Stimulated activated CD8-positive, alpha-beta memory T cell treated with anti-CD3 and anti-CD28 coated beads, Interleukin-12 subunit alpha, Interleukin-12 subunit beta, amount 100 ng/mL, for 1 hour (primary cell): ENCODE data around the gene SPEG.

Source experiments
- DNase-seq: peaks from one replicate; pipeline ENCODE4 v3.0.0-alpha.2; 2020; ENCODE audit warnings: low read depth

Gene SPEG

DNA sequence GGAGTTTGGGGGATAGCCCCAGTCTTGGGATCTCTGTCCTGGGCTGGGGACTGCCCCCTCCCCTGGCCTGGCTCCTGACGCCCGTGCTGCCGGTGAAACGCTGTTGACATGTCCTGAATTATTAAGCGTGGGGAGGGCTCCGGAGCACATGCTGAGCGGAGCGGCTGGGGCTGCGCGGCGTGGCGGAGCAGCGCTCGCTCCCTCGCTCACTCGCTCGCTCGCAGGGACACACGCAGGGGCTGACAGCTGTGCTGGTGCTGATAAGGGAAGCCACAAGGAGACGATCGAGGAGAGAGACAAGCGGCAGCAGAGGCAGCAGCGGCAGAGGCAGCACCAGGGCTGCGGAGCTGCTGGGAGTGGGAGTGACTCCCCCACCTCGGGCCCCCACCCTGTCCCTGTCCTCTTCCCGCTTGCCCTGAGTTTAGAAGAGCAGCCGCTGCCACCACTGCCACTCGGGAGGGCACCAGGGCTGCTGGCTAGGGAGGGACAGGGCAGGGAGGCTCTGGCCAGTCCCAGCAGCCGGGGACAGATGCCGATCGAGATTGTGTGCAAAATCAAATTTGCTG lies 79.6 kb downstream of the SPEG start, which contains the start of gene ASIC4:
Gene ASIC4, plus strand, starts transcription at position 287 of the 566 bp plus-strand sequence. Its CDS starts 243 bp downstream, at position 530.
- no peak for DNase-seq

DNA sequence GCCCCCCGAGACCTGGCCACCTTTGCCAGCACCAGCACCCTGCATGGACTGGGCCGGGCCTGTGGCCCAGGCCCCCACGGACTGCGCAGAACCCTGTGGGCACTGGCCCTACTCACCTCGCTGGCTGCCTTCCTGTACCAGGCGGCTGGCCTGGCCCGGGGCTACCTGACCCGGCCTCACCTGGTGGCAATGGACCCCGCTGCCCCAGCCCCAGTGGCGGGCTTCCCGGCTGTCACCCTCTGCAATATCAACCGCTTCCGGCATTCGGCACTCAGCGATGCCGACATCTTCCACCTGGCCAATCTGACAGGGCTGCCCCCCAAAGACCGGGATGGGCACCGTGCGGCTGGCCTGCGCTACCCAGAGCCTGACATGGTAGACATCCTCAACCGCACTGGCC lies 80.2 kb downstream of the SPEG start:
- no peak for DNase-seq

- no peak for DNase-seq
Observed at GRCh38 chr2:219515874-219516629, 81.4 kb downstream of the SPEG start.

- no peak for DNase-seq
Observed at GRCh38 chr2:219516888-219517287, 82.2 kb downstream of the SPEG start.

DNA sequence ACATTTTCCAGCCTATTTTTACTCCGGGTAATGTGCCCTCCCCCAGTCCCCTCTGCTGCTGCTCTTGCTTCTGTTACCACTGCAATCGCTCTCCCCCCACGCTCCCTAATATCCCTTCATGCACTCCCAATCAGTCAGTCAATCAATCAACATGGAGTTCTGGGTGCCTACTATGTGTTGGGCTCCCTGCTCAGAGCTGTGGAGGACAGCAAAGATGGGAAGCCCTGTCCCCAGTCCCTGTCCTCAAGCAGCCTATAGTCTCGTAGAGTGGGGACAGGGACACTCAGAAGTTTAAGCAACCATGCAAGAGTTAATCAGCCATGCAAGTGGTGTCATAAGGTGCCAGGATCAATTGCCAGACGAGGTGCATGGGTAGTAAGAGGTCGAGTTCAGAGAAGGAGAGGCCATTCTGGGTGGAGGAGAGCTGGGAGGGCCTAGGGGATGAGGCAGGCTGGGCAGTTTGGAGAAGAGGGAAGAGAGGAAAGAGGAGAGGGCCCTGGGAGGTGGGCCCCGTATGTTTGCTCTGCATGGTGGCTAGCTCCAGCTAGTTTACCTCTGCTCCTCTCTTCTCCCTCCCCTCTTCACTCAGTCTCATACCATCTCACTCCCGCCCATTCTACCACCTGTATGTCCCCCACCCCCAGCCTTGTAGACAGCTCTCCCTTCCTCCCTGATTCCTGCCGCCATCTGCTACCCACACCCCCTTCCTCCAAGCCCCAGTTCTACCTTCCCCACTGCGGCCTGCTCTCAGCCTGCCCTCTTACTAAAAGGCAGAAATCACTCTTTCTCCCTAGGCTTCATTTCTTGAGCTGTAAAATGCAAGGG lies 83.5 kb downstream of the SPEG start:
- no peak for DNase-seq

- DNase-seq = no peak
Observed at GRCh38 chr2:219519526-219519916, 84.9 kb downstream of the SPEG start.

GRCh38 chr2:219520079-219520478 lies 85.4 kb downstream of the SPEG start:
- no peak for DNase-seq

GRCh38 chr2:219521066-219521880 lies 86.6 kb downstream of the SPEG start:
- DNase-seq = no peak

GRCh38 chr2:219522111-219523030 lies 87.7 kb downstream of the SPEG start:
- DNase-seq = no peak

- DNase-seq = no peak
Observed at GRCh38 chr2:219523031-219523671, 88.5 kb downstream of the SPEG start.

DNA sequence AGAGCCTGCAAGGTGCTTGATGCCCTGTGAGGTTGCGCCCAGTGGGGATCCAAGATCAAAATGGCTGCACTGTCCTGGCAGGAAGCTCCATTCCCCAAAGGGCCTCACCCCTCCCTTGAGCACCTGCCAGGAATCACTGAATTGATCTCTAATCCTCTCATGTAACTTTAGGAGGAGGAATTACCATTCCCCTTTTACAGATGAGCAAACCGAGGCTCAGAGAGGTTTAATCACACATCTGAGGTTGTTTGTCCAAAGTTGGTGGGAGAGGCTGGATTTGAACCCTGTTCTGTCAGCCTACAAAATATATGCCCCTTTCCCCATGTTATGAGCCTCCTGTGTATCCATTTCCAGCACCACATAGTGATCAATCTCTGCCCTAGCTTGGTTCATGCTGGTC lies 90.2 kb downstream of the SPEG start:
- DNase-seq = no peak

DNA sequence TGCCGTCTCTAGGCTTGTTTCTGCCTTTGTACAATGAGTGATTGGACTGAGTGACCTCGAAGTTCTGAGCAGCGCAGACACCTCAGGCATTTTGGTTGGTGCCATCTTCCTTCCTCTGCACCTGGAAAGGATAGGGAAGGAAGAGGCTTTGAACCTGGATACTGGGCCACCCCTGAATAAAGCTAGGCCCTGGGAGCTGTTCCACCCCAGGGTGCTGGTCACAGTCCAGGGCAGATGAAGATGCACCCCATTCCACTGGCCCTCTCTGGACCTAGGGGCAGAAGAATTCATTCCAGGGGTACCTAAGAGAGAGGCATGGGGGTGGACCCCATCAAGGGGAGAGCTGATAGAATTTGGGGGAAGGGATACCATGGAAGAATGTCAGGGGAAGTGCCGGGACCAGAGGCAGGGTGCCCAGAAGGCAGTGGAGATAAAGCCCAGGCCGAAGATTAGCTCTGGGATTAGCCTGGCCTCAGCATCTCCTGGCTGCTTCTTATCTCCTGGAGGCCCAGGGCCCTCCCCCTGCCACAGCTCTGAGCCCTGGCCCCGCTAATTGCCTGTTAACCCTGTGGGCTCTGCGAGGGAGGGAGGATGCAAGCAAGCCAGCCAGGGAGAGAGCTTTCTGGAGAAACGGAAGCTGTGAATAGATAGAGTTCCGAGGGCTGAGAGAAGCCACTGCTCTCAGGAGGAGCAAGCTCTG lies 91.0 kb downstream of the SPEG start:
- no peak for DNase-seq

GRCh38 chr2:219526320-219527075 lies 91.9 kb downstream of the SPEG start:
- DNase-seq = no peak

- DNase-seq = no peak
Observed at GRCh38 chr2:219527076-219527394, 92.4 kb downstream of the SPEG start.

- DNase-seq = no peak
Observed at GRCh38 chr2:219527472-219527871, 92.8 kb downstream of the SPEG start.

GRCh38 chr2:219530048-219530963 lies 95.7 kb downstream of the SPEG start:
- peak; percentile 80 for DNase-seq

- DNase-seq = no peak
Observed at GRCh38 chr2:219531639-219532377, 97.2 kb downstream of the SPEG start.

DNA sequence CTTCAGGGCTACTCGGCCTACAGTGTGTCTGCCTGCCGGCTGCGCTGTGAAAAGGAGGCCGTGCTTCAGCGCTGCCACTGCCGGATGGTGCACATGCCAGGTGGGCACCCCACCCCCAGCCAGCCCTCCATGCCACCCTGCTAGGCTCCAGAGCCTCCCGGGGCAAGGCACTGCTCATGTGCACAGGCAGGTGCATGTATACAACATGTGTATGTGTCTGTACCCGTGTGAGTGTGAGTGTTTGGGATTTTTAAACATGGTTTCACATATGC lies 97.7 kb downstream of the SPEG start:
- no peak for DNase-seq
